Testis (tissue), 2 donors: ENCODE data around the gene PRPF40A.

Experiments used
- POLR2A ChIP-seq: fragments of 450-650 bp; IDR thresholded peaks from one replicate; pipeline ENCODE4 v1.6.1; 2017; ENCODE audit warnings: antibody characterized with exemption, mild to moderate bottlenecking, moderate library complexity
- TF ChIP-seq, protein P1 (sequence below), 3 experiments: fragments of 450-650 bp in 2 of 3; fragments of 200-600 bp in 1 of 3; sonication (generic) in 1 of 3; IDR thresholded peaks; one replicate each; pipeline ENCODE4 v1.5.1; 2016 to 2019; ENCODE audit warnings: antibody characterized with exemption in 3 of 3, mild to moderate bottlenecking in 2 of 3, moderate library complexity in 1 of 3

DNA sequence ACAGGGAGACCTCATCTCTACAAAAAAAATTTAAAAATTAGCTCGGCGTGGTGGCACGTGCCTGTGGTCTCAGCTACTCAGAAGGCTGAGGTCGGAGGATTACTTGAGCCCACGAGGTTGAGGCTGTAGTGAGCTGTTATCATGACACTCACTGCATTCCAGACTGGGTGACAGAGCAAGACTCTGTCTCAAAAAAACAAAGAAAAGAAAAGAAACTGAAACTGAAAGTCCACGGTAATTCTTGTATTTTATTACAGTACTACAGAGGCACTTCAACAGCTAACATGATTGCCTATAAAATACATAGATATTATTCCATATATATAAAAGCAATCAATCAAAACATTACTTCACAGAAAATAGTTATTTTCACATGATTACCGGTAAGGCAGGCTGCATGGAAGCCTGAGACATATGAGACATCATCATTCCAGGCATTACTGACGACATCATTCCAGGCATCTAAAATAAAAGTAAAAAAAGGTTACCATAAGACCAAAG, 23.1 kb downstream of the PRPF40A start:
- TF ChIP-seq, protein P1, sequence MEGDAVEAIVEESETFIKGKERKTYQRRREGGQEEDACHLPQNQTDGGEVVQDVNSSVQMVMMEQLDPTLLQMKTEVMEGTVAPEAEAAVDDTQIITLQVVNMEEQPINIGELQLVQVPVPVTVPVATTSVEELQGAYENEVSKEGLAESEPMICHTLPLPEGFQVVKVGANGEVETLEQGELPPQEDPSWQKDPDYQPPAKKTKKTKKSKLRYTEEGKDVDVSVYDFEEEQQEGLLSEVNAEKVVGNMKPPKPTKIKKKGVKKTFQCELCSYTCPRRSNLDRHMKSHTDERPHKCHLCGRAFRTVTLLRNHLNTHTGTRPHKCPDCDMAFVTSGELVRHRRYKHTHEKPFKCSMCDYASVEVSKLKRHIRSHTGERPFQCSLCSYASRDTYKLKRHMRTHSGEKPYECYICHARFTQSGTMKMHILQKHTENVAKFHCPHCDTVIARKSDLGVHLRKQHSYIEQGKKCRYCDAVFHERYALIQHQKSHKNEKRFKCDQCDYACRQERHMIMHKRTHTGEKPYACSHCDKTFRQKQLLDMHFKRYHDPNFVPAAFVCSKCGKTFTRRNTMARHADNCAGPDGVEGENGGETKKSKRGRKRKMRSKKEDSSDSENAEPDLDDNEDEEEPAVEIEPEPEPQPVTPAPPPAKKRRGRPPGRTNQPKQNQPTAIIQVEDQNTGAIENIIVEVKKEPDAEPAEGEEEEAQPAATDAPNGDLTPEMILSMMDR (IDR thresholded peaks at IDR 0.05): no peak
- TF ChIP-seq POLR2A: no peak
